ENCODE measurements around the gene MRPL50. TPM values are rescaled to one million over a fixed set of nuclear protein-coding genes. Genes with fewer than 3 reads are reported as not detected.
"Not testable (repeated sequence)": the region's sequence is repeated elsewhere in the genome, so short reads cannot be mapped to it uniquely, and the experiment has no call there.

MRPL50 gene
- total RNA-seq, 2 donors from 2014 or later: 6.6 TPM

DNA sequence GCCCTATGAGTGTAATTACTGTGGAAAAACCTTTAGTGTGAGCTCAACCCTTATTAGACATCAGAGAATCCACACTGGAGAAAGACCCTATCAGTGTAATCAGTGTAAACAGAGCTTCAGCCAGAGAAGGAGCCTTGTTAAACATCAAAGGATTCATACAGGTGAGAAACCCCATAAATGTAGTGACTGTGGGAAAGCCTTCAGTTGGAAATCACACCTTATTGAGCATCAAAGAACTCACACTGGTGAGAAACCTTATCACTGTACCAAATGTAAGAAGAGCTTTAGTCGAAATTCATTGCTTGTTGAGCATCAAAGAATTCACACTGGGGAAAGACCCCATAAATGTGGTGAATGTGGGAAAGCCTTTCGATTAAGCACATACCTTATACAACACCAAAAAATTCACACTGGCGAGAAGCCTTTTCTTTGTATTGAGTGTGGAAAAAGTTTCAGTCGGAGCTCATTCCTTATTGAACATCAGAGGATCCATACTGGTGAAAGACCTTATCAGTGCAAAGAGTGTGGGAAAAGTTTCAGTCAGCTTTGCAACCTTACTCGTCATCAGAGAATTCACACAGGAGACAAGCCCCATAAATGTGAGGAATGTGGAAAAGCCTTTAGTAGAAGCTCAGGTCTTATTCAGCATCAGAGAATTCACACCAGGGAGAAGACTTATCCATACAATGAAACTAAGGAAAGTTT is 10.1 kb upstream of the MRPL50 start:
- H3K36me3 Mint-ChIP-seq (ENCODE audit: low read depth): peaks cover 13% of the 10 kb centered on the region
- no peak overlapping the region for H3K27ac Mint-ChIP-seq
- ATAC-seq (no peak), DNase-seq (no peak)
- peaks cover 48% of the 10 kb centered on the region for H3K9me3 ChIP-seq (ENCODE audit: control insufficient read depth, low read length, poor library complexity, severe bottlenecking)
- no peaks in the 10 kb centered on the region for H3K4me1 Mint-ChIP-seq
- no peaks in the 10 kb centered on the region for H3K27me3 Mint-ChIP-seq
- no peak overlapping the region for H3K4me3 Mint-ChIP-seq

DNA sequence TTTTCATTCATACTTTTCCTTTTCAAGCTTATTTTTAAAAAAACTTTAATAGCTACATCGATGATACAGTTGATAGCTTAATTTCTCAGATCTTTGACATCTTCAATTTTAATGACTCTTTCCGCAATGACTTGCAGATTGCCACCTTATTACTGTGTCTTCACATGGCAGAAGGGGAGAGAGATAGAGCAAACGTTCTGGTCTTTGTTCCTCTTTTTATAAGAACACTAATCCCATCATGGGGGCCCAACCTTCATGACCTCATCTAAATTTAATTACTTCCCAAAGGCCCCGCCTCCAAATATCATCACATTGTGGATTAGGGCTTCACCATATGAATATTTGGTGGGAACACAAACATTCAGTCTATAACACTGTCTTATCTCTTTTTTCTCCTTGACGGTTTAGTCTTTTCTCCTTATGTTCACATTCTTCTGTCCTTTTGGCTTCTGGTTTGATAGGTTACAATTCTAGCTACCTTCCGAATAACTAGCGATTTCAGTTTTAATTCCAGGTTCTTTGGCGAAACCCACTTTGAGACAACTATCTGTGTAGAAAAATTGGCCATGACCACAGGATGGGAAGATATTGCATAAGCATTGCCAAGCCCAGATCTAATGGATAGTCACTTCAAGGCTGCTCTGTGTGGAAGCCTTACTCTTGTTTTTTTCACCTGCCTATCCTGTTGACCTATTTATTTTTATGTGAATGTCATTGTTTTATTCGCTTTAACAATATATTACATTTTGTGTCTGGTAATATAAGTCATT is 5.3 kb upstream of the MRPL50 start:
- Mint-ChIP-seq H3K27me3 (no peaks in the 10 kb centered on the region), H3K4me3 (no peak overlapping the region), H3K4me1 (peaks cover 19% of the 10 kb centered on the region), H3K36me3 (ENCODE audit: low read depth) (peaks cover 32% of the 10 kb centered on the region), H3K27ac (no peak overlapping the region)
- DNase-seq (no peak), ATAC-seq (no peak)
- peaks cover 29% of the 10 kb centered on the region for H3K9me3 ChIP-seq (ENCODE audit: control insufficient read depth, low read length, poor library complexity, severe bottlenecking)

DNA sequence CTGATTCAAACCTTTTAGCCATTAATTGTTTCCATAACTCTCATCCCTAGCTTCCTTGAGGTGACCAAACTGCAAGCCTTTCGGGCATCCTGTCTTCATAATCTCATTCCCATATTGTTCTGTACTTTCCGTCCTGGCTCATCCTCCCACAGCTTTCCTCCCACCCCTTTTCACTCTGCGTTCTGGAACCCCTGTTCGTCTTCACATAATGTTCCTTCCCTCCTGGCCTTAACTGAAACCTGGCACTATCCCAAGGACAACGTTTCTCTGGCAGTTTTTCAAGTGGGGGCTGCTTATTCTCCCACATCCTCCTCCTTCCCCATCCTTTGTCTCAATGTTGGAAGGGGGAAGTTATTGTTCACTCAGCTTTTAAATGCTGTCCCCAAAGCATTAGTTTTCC is 1.7 kb upstream of the MRPL50 start:
- ATAC-seq (no peak), DNase-seq (no peak)
- H3K27ac Mint-ChIP-seq: peak overlapping the region; percentile 99
- no peaks in the 10 kb centered on the region for H3K27me3 Mint-ChIP-seq
- H3K36me3 Mint-ChIP-seq (ENCODE audit: low read depth): peaks cover 30% of the 10 kb centered on the region
- peaks cover 38% of the 10 kb centered on the region for H3K4me1 Mint-ChIP-seq
- H3K9me3 ChIP-seq (ENCODE audit: control insufficient read depth, low read length, poor library complexity, severe bottlenecking): peaks cover 3% of the 10 kb centered on the region
- H3K4me3 Mint-ChIP-seq: peak overlapping the region; percentile 67

DNA sequence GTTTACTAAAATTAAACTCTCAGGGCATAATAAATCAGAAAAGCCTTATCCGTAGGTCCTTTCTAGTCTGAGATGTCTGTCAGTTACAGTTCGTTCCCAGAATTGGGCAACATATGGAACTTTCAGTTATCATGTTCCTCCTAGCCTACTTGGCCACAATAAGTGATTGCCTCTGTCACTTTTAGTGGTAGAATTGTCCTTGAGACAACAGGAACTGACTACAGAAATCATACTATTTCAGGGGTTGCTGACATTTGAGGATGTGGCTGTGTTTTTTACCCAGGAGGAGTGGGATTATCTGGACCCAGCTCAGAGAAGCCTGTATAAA is 1.2 kb upstream of the MRPL50 start:
- H3K9me3 ChIP-seq (ENCODE audit: control insufficient read depth, low read length, poor library complexity, severe bottlenecking): peaks cover 3% of the 10 kb centered on the region
- DNase-seq (no peak), ATAC-seq (no peak)
- no peaks in the 10 kb centered on the region for H3K27me3 Mint-ChIP-seq
- H3K36me3 Mint-ChIP-seq (ENCODE audit: low read depth): peaks cover 29% of the 10 kb centered on the region
- H3K27ac Mint-ChIP-seq: peak overlapping the region; percentile 99
- peak overlapping the region; percentile 99 for H3K4me3 Mint-ChIP-seq
- H3K4me1 Mint-ChIP-seq: peaks cover 42% of the 10 kb centered on the region

DNA sequence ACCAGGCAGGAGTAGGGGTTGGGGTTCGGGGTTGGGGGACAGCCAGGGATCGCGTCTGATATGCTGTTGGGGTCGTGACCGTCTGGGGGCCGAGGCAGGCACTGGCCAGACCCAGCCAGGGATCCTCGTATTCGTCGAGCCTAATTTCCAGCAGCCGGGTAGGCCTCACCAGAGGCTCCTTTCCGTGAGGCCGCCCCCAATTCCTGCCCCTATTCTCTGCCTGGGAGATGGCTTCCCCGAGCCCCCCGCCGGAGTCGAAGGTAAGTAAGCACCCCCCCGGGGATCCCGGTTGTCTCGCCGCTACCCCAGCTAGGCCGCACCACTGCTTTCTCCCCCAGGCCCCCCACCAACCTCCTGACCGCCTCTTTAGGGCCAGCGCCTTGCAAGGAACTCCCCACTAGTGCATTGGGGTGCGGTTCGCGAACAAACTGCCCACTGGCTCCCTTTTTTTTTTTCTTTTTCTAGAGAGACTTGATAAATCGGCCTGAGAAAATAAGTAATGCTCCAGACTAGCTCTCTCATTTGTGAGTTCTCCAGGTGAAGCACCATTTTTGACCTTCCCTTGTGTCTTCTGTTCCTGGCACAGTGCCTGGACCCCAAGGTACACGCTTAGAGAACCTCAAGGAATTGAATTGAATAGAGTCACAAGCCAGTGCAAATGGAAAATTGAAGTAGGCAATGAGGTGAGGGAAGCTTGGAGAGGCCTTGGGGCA is 668 bp upstream of the MRPL50 start:
- Mint-ChIP-seq H3K4me1 (peaks cover 45% of the 10 kb centered on the region), H3K36me3 (ENCODE audit: low read depth) (peaks cover 29% of the 10 kb centered on the region), H3K4me3 (peak overlapping the region; percentile 99), H3K27me3 (no peaks in the 10 kb centered on the region), H3K27ac (peak overlapping the region; percentile 99)
- H3K9me3 ChIP-seq (ENCODE audit: control insufficient read depth, low read length, poor library complexity, severe bottlenecking): peaks cover 3% of the 10 kb centered on the region
- DNase-seq: peak in 1 of 3 donors; percentile 6
- ATAC-seq: peak; percentile 6

DNA sequence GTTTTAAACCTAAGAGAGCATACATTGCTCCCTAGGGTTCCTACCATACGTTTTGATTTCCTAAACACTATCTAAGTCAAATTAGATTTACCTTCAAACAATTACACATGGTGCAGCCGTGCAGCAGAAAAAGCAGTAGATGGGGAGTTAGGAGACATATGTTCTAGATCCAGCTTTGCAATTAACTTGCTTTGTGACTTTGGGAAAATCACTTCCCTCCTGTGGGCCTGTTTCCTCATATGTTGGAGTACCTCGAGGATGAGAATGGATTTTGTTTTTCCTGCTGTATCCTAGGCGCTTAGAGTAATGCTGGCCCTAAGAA is 711 bp downstream of the MRPL50 start:
- H3K36me3 Mint-ChIP-seq (ENCODE audit: low read depth): peaks cover 20% of the 10 kb centered on the region
- H3K4me3 Mint-ChIP-seq: peak overlapping the region; percentile 99
- no peaks in the 10 kb centered on the region for H3K27me3 Mint-ChIP-seq
- H3K9me3 ChIP-seq (ENCODE audit: control insufficient read depth, low read length, poor library complexity, severe bottlenecking): no peaks in the 10 kb centered on the region
- DNase-seq (no peak), ATAC-seq (no peak)
- peak overlapping the region; percentile 99 for H3K27ac Mint-ChIP-seq
- peaks cover 50% of the 10 kb centered on the region for H3K4me1 Mint-ChIP-seq

DNA sequence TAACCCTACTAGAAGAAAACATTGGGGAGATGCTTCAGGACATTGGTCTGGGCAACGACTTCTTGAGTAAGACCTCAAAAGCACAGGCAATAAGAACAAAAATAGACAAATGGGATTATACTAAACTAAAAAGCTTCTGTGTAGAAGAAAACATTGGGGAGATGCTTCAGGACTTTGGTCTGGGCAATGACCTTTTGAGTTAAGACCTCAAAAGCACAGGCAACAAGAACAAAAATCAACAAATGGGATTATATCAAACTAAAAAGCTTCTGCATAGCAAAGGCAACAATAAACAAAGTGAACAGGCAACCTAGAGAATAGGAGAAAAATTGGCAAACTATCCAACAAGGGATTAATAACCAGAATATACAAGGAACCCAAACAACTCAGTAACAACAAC is 3.7 kb downstream of the MRPL50 start:
- H3K9me3 ChIP-seq (ENCODE audit: control insufficient read depth, low read length, poor library complexity, severe bottlenecking): no peaks in the 10 kb centered on the region
- Mint-ChIP-seq H3K4me1 (peaks cover 47% of the 10 kb centered on the region), H3K4me3 (no peak overlapping the region), H3K36me3 (ENCODE audit: low read depth) (peaks cover 4% of the 10 kb centered on the region), H3K27me3 (no peaks in the 10 kb centered on the region), H3K27ac (no peak overlapping the region)
- DNase-seq (no peak), ATAC-seq (no peak)

DNA sequence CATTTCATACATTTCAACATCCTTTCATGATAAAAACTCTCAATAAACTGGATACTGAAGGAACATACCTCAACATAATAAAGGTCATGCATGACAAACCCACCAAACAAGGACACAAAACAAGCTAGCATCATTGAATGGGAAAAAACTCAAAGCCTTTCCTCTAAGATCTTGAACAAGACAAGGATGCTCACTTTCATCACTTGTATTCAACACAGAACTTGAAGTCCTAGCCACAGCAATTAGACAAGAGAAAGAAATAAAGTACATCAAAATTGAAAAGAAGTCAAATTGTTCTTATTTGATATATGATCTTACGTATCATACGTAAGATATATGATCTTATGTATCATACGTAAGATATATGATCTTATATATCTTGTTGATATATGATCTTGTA is 5.3 kb downstream of the MRPL50 start:
- Mint-ChIP-seq H3K27ac (no peak overlapping the region), H3K4me1 (peaks cover 43% of the 10 kb centered on the region), H3K27me3 (no peaks in the 10 kb centered on the region), H3K36me3 (ENCODE audit: low read depth) (no peaks in the 10 kb centered on the region), H3K4me3 (no peak overlapping the region)
- ATAC-seq: no peak
- H3K9me3 ChIP-seq (ENCODE audit: control insufficient read depth, low read length, poor library complexity, severe bottlenecking): no peaks in the 10 kb centered on the region
- DNase-seq: no peak

DNA sequence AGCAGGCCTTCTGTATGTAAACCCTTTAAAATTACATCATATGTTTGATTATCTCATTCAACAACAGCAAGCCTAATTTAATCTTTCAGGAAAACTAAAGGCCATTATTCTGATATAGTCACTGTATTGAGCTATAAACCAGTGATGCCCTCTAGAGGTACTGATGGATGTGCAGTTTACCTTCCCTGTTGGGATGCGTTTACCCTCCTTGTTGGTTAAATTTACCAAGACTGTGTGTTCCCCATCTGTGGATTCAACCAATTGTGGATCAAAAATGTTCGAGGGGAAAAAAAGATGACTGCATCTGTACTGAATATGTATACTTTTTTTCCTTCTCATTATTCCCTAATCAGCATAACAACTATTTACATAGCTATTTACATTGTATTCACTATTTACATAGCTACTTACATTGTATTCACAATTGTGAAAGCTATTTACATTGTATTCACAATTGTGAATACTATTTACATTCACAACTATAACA is 9.9 kb downstream of the MRPL50 start:
- H3K9me3 ChIP-seq (ENCODE audit: control insufficient read depth, low read length, poor library complexity, severe bottlenecking): no peaks in the 10 kb centered on the region
- Mint-ChIP-seq H3K27me3 (no peaks in the 10 kb centered on the region), H3K4me3 (no peak overlapping the region), H3K36me3 (ENCODE audit: low read depth) (no peaks in the 10 kb centered on the region), H3K4me1 (peaks cover 22% of the 10 kb centered on the region), H3K27ac (no peak overlapping the region)
- no peak for DNase-seq
- no peak for ATAC-seq

DNA sequence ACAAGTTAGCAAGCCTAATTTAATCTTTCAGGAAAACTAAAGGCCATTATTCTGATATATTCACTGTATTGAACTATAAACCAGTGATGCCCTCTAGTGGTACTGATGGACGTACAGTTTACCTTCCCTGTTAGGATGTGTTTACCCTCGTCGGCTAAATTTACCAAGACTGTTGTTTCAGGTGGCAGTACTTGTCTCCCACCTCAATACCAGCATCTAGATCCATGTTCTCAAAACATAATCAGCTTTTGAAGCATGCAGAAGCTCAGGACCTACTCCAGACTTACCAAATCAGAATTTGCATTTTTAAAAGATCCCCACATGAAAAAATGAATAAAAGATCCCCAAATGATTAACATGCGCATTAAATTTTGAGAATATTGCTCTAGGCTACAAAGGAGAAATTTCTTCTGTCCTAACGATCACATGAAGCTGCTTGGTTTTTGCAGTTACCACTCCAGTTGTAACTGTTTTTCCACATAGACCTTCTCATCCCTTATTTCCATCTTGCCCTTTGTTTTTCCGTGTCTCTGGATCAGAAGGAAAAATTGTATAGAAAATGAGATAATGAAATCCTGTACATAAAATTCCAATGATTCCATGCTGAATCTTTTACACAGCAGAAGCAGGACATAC is 10.4 kb downstream of the MRPL50 start:
- Mint-ChIP-seq H3K36me3 (ENCODE audit: low read depth) (no peaks in the 10 kb centered on the region), H3K27ac (no peak overlapping the region), H3K27me3 (no peaks in the 10 kb centered on the region), H3K4me1 (peaks cover 20% of the 10 kb centered on the region), H3K4me3 (no peak overlapping the region)
- H3K9me3 ChIP-seq (ENCODE audit: control insufficient read depth, low read length, poor library complexity, severe bottlenecking): no peaks in the 10 kb centered on the region
- ATAC-seq (peak; percentile 80), DNase-seq (no peak)

DNA sequence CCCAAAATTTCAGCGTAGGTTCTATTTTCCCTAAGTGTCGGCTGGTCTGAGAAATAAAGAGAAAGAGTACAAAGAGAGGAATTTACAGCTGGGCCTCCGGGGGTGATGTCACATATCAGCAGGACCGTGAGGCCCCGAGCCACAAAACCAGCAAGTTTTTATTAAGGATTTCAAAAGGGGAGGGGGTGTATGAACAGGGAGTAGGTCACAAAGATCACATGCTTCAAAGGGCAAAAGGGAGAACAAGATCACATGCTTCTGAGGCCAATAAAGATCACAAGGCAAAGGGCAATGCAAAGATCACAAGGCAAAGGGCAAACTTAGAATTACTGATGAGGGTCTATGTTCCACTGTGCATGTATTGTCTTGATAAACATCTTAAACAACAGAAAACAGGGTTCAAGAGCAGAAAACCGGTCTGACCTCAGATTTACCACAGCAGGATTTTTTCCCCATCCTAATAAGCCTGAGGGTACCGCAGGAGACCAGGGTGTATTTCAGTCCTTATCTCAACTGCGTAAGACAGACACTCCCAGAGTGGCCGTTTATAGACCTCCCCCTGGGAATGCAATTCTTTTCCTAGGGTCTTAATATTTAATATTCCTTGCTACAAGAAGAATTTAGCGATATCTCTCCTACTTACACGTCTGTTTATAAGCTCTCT is 13.4 kb downstream of the MRPL50 start, which contains the start of gene BAAT:
TSS of gene BAAT (minus strand) at position 134 of the 664 bp plus-strand sequence. CDS start 13,602 bp downstream, outside the sequence.
- H3K4me1 Mint-ChIP-seq: not testable (repeated sequence)

DNA sequence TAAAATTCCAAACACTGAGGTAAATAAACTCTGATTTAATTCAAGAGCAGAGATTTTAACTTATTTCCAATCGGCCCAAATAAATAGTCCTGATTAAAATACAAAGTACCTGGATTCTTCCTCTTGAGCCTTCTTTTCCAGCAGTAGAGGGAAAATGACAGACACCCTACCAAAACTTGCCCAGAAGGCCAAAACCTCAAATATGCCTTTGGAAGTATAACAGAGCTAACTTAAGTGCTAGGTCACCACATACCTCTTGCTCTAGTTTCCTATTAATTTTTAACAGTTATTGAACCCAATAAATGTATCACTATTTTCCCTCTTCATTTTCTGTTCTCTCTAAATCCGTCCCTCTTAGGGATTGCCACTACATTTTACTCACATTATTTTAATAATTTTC is 15.1 kb downstream of the MRPL50 start:
- ATAC-seq (no peak), DNase-seq (no peak)
- Mint-ChIP-seq H3K36me3 (ENCODE audit: low read depth) (no peaks in the 10 kb centered on the region), H3K4me3 (no peak overlapping the region), H3K27me3 (no peaks in the 10 kb centered on the region), H3K27ac (no peak overlapping the region), H3K4me1 (peaks cover 2% of the 10 kb centered on the region)
- H3K9me3 ChIP-seq (ENCODE audit: control insufficient read depth, low read length, poor library complexity, severe bottlenecking): no peaks in the 10 kb centered on the region

More for the DNA sequence above, 13.4 kb downstream of the MRPL50 start, which contains the start of gene BAAT:
- DNase-seq; H3K4me3 Mint-ChIP-seq; H3K9me3 ChIP-seq (ENCODE audit: control insufficient read depth, low read length, poor library complexity, severe bottlenecking); ATAC-seq; H3K27ac Mint-ChIP-seq; H3K36me3 Mint-ChIP-seq (ENCODE audit: low read depth); H3K27me3 Mint-ChIP-seq: not testable (repeated sequence)

Measured in T-helper 17 cell (primary cell).